ENCODE data around the gene SLC25A39.
"Not testable (repeated sequence)": the region's sequence is repeated elsewhere in the genome, so short reads cannot be mapped to it uniquely, and the experiment has no call there.

SLC25A39 gene

GRCh38 chr17:44324571-44325275 is at the start of gene SLC25A39:
TSS of gene SLC25A39 (minus strand) at chr17:44324823. CDS start at chr17:44323562, 1,261 bp downstream.
- peak; percentile 42 to 96 (median 89) for DNase-seq

GRCh38 chr17:44372036-44372435 is 47.4 kb upstream of the SLC25A39 start:
- no peak for DNase-seq

GRCh38 chr17:44369414-44370023 is 44.9 kb upstream of the SLC25A39 start:
- DNase-seq: not testable (repeated sequence)

GRCh38 chr17:44368391-44369243 is 44.0 kb upstream of the SLC25A39 start:
- not testable (repeated sequence) for DNase-seq

GRCh38 chr17:44367231-44367979 is 42.8 kb upstream of the SLC25A39 start:
- DNase-seq: peak in 20 of 58 donors; percentile 21 to 74 (median 44)

GRCh38 chr17:44365051-44365450 is 40.4 kb upstream of the SLC25A39 start:
- DNase-seq: not testable (repeated sequence)

GRCh38 chr17:44363613-44364159 is 39.1 kb upstream of the SLC25A39 start, which contains the start of gene FAM171A2:
TSS of gene FAM171A2 (minus strand) at chr17:44363853. CDS start at chr17:44363714, 139 bp downstream.
- peak in 30 of 58 donors; percentile 9 to 65 (median 40) for DNase-seq

- DNase-seq: peak in 5 of 58 donors; percentile 17 to 39 (median 27)
Measured at GRCh38 chr17:44362949-44363612, 38.5 kb upstream of the SLC25A39 start.

GRCh38 chr17:44362459-44362948 is 37.9 kb upstream of the SLC25A39 start:
- no peak for DNase-seq

GRCh38 chr17:44361292-44362260 is 37.0 kb upstream of the SLC25A39 start:
- no peak for DNase-seq

- peak in 4 of 58 donors; percentile 19 to 58 (median 28) for DNase-seq
Measured at GRCh38 chr17:44360826-44361225, 36.2 kb upstream of the SLC25A39 start.

- DNase-seq: peak in 1 of 58 donors; percentile 13
Measured at GRCh38 chr17:44360144-44360533, 35.5 kb upstream of the SLC25A39 start.

- no peak for DNase-seq
Measured at GRCh38 chr17:44359458-44360143, 35.0 kb upstream of the SLC25A39 start.

GRCh38 chr17:44359006-44359405 is 34.4 kb upstream of the SLC25A39 start:
- DNase-seq: no peak

GRCh38 chr17:44358066-44358465 is 33.4 kb upstream of the SLC25A39 start:
- DNase-seq: no peak

GRCh38 chr17:44356241-44356640 is 31.6 kb upstream of the SLC25A39 start:
- DNase-seq: no peak

- no peak for DNase-seq
Measured at GRCh38 chr17:44355642-44356099, 31.0 kb upstream of the SLC25A39 start.

Measured in anterior cingulate cortex (tissue), 58 donors.